ENCODE measurements around the gene C4orf50.

The C4orf50 gene

DNA sequence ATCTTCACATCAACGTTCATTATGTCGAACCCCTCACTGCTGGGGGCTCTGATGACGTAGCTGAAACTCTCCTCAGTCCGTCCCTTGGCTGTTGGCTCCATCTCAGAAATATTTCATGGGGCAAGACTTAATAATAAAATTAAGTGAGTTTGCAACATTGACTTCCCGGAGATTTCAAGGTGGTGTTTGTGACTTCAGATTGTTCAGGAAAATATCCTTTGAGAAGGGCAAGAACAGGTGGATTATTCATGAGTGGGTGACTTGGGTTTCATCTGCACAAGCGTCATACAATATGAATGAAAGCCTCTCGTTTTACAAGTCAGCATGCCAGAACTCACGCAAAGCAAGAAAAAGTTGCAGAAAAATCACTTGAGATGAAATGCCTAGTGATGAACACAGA lies at the start of gene C4orf50:
TSS of gene C4orf50 (minus strand) at position 101 of the 400 bp plus-strand sequence.
- Histone ChIP-seq H3K27me3 (ENCODE audit: control insufficient read depth, insufficient read depth, low read length) (no peaks in the 10 kb centered on the region), H3K9ac (ENCODE audit: low read length) (no peak within 1 kb of the TSS), H3K9me3 (ENCODE audit: control insufficient read depth, low read length) (no peaks in the 10 kb centered on the region), H3K4me1 (ENCODE audit: control insufficient read depth, insufficient read depth, low read length) (no peaks in the 10 kb centered on the region), H3K4me3 (ENCODE audit: low read length) (no peak within 1 kb of the TSS), H3K36me3 (ENCODE audit: control insufficient read depth, insufficient read depth, low read length) (no peaks in the 10 kb centered on the region)

DNA sequence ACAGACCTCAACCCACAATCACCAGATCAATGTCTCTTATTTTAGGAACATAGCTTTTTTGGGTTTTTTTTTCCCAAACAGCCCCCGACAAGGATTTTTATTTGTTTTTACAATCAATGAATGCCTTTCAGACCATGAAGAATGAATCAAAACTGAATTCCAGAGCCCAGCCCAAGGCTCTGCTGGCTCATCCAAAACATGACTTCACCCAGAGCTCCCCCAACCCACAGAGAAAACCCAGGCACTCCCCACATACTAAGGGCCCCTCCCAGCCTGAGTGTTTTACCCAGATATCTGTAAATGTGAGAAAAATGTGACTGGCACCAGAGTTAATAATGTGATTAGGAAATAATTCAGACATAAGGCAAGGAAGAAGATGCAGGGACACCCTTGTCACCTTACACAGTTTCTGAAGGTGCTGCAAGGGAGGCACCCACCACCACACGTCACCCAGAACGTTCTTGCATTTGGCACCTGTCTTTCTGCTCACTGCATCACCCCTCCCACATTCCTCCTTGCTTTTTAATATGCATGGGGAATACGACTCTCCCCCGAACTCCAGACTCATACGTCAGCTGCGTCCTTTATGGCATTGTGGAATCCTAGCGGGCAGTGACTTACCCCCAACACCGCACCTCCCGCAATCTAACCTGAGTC lies 47.8 kb upstream of the C4orf50 start:
- H3K4me1 ChIP-seq (ENCODE audit: control insufficient read depth, insufficient read depth, low read length) = no peaks in the 10 kb centered on the region
- H3K4me3 ChIP-seq (ENCODE audit: low read length) = no peak overlapping the region
- no peak overlapping the region for H3K9ac ChIP-seq (ENCODE audit: low read length)
- no peaks in the 10 kb centered on the region for H3K9me3 ChIP-seq (ENCODE audit: control insufficient read depth, low read length)
- H3K36me3 ChIP-seq (ENCODE audit: control insufficient read depth, insufficient read depth, low read length) = no peaks in the 10 kb centered on the region
- no peaks in the 10 kb centered on the region for H3K27me3 ChIP-seq (ENCODE audit: control insufficient read depth, insufficient read depth, low read length)

DNA sequence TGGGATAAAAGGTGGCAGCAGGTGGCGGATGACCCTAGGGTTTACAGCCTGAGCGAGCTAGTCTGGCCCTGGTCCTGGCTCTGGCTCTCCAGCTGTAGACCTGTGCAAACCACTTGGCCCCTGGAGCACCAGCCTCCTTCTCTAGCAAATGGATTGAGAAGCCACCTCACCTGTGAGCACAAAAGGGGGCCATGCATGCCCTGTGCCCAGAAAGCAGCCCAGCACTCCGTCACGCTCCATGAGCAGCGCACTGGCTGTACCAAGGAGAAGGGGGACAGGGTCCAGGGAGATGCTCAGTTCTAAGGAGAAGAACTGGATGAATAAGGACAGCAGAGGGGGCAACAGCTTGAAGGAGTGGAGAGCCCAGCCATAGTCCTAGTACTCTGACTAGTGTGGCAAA lies 46.9 kb upstream of the C4orf50 start:
- no peaks in the 10 kb centered on the region for H3K27me3 ChIP-seq (ENCODE audit: control insufficient read depth, insufficient read depth, low read length)
- H3K9me3 ChIP-seq (ENCODE audit: control insufficient read depth, low read length) = peaks cover 3% of the 10 kb centered on the region
- no peak overlapping the region for H3K4me3 ChIP-seq (ENCODE audit: low read length)
- no peak overlapping the region for H3K9ac ChIP-seq (ENCODE audit: low read length)
- H3K36me3 ChIP-seq (ENCODE audit: control insufficient read depth, insufficient read depth, low read length) = no peaks in the 10 kb centered on the region
- H3K4me1 ChIP-seq (ENCODE audit: control insufficient read depth, insufficient read depth, low read length) = no peaks in the 10 kb centered on the region

DNA sequence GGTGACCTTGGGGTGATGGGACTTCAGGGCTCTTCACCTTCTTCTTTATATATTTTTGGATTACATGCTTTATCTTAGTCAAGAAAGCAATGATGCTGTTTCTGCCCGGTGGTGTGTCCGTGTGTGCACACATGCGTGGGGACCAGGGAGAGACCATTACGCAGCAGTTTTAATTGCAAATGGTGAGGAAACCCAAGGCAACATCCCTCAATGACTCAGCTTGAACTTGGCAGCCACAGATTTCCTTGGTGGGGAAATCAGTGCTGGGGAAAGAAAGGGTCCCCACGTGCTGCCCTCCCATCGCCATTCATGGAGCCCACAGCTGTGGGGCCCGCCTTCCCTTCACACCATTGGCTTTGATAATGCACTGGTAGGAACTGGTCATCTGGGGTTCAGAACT lies 46.2 kb upstream of the C4orf50 start:
- no peak overlapping the region for H3K9ac ChIP-seq (ENCODE audit: low read length)
- peaks cover 4% of the 10 kb centered on the region for H3K9me3 ChIP-seq (ENCODE audit: control insufficient read depth, low read length)
- no peaks in the 10 kb centered on the region for H3K36me3 ChIP-seq (ENCODE audit: control insufficient read depth, insufficient read depth, low read length)
- H3K27me3 ChIP-seq (ENCODE audit: control insufficient read depth, insufficient read depth, low read length) = no peaks in the 10 kb centered on the region
- H3K4me1 ChIP-seq (ENCODE audit: control insufficient read depth, insufficient read depth, low read length) = no peaks in the 10 kb centered on the region
- H3K4me3 ChIP-seq (ENCODE audit: low read length) = no peak overlapping the region

DNA sequence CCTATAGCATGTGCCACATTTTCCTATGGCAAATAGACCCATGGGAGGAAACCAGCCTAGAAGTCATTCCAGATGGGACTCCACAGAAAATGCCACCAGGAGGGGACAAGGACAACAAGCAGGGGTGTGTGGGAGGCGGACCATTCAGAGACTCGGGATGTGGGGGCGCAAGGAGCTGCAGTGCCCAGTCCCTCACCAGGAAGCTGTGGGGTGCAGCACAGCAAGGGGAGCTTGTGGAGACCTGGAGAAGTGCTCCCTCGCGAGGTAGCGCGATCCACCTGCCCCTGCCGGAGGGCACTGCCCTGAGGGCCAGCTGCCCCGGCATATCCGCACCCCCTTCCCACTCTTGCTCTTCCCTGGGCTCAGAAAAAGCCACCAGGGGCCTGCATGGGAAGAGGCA lies 45.5 kb upstream of the C4orf50 start:
- Histone ChIP-seq H3K27me3 (ENCODE audit: control insufficient read depth, insufficient read depth, low read length) (no peaks in the 10 kb centered on the region), H3K9ac (ENCODE audit: low read length) (no peak overlapping the region), H3K9me3 (ENCODE audit: control insufficient read depth, low read length) (peaks cover 10% of the 10 kb centered on the region), H3K4me1 (ENCODE audit: control insufficient read depth, insufficient read depth, low read length) (no peaks in the 10 kb centered on the region), H3K36me3 (ENCODE audit: control insufficient read depth, insufficient read depth, low read length) (no peaks in the 10 kb centered on the region), H3K4me3 (ENCODE audit: low read length) (no peak overlapping the region)

DNA sequence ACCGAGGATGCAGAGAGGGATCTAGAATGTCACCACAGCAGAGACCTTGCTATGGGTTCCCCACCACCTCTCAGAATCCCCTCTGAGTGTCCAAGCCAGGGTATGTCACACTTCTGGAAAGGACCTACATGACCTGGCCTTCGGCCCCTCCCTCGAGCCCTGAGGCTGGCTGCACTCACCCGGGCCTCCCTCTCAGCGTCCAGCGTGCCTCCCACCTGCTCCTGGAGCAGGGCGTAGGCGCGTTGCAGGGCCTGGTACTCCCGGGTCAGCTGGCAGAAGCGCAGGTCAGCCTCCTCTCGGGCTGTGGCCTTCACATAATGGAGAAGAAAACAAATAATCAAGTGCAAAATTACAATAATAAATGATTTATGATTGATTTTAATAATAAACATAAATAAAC lies 43.9 kb upstream of the C4orf50 start:
- H3K9ac ChIP-seq (ENCODE audit: low read length) = no peak overlapping the region
- no peaks in the 10 kb centered on the region for H3K27me3 ChIP-seq (ENCODE audit: control insufficient read depth, insufficient read depth, low read length)
- H3K4me1 ChIP-seq (ENCODE audit: control insufficient read depth, insufficient read depth, low read length) = no peaks in the 10 kb centered on the region
- no peak overlapping the region for H3K4me3 ChIP-seq (ENCODE audit: low read length)
- peaks cover 16% of the 10 kb centered on the region for H3K9me3 ChIP-seq (ENCODE audit: control insufficient read depth, low read length)
- H3K36me3 ChIP-seq (ENCODE audit: control insufficient read depth, insufficient read depth, low read length) = no peaks in the 10 kb centered on the region

DNA sequence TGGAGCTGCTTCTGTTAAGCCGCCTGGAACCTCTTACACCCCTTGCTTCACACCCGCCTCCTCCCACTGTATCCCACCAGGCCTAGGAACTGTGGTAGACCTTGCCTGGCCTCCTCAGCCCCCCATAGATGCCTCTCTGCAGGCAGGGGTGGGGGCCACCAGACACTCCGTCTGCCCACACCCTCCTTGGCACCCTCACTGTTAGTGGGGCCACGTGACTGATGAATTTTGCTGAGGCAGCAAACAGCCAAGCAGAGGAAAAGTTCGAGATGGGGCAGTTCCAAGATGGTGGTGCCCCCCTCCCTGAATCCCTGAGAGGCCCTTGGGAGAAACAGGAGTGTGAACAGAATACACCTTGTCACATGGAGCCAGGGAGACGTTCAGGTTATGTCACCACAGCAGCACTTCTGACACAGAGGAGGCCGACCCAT lies 41.2 kb upstream of the C4orf50 start:
- no peaks in the 10 kb centered on the region for H3K4me1 ChIP-seq (ENCODE audit: control insufficient read depth, insufficient read depth, low read length)
- H3K9me3 ChIP-seq (ENCODE audit: control insufficient read depth, low read length) = peaks cover 16% of the 10 kb centered on the region
- no peak overlapping the region for H3K4me3 ChIP-seq (ENCODE audit: low read length)
- no peaks in the 10 kb centered on the region for H3K36me3 ChIP-seq (ENCODE audit: control insufficient read depth, insufficient read depth, low read length)
- H3K9ac ChIP-seq (ENCODE audit: low read length) = no peak overlapping the region
- no peaks in the 10 kb centered on the region for H3K27me3 ChIP-seq (ENCODE audit: control insufficient read depth, insufficient read depth, low read length)

DNA sequence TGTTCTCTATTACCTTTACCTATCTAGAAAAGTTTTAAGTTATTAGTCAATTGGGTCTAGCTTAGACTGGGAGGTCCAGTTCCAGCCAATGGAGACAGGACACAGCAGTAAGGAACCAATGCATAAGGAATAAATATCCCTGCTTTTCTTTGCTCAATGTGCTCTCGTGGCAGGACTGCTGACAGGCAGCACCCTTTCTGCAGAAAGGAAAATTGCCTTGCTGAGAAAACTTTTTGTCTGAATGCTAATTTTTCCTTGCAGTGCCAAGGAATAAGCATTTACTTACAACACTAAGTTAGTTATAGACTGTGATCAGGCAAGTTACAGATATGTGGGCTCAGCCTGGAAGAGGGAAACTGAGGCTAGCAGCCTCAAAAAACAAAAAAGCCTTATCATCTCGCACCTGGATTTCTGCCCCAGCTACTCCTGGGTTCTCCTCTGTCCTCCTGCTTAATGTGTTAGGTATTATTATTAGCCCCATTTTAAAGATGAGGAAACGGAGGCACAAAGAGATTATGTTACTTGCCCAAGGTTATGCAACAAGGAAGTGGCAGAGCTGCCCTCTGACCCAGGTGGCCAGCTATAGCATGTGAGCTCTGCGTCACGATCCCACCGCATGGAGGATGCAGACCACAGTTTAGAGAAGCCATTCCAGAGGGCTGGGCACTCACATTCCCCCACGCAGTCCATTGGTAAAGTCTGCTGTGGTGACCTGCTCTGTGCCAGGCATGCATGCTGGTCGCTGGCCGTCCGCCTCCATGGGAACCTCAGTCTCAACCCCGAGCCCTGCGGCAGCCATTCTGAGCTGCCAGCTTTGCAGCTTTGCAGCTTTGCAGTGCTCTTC lies 40.5 kb upstream of the C4orf50 start:
- Histone ChIP-seq H3K9me3 (ENCODE audit: control insufficient read depth, low read length) (peaks cover 16% of the 10 kb centered on the region), H3K36me3 (ENCODE audit: control insufficient read depth, insufficient read depth, low read length) (no peaks in the 10 kb centered on the region), H3K27me3 (ENCODE audit: control insufficient read depth, insufficient read depth, low read length) (no peaks in the 10 kb centered on the region), H3K9ac (ENCODE audit: low read length) (no peak overlapping the region), H3K4me1 (ENCODE audit: control insufficient read depth, insufficient read depth, low read length) (no peaks in the 10 kb centered on the region), H3K4me3 (ENCODE audit: low read length) (no peak overlapping the region)

DNA sequence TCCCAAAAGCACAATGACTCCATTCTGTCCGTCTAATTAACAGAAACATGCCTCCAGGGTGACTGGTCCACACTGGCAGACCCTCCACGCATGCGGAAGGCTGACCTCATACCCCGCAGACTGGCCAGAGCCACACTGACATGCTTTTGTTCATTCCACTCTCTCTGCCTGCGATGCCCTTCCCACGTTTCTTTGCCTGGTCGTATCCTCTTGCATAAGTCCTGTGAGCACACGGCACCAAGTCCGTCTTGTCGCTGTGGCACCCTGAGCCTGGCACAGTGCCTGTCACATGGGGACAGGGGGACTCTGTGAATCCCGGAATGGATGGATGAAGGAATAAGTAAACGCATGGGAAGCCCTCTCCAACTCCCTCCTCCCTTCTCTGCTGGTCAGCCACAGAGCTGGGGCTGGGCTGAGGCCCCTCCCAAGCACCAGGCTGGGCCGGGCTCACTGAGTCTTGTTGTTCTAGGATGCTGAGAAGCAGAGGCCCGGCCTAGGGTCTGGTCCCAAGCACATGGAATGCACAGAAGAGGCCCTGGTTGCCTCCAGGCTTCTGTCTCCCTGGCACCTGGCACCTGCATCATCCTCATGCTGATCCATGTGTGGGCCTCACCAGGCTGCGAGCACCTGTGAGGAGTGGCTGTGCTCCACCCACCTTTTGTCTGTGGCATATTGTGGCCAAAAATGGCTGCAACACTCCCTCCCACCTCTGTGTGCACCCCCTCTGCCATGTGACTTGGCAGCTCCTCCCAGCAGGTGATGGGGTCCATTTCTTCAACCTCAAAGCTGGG lies 38.9 kb upstream of the C4orf50 start:
- Histone ChIP-seq H3K9me3 (ENCODE audit: control insufficient read depth, low read length) (peaks cover 16% of the 10 kb centered on the region), H3K4me1 (ENCODE audit: control insufficient read depth, insufficient read depth, low read length) (no peaks in the 10 kb centered on the region), H3K36me3 (ENCODE audit: control insufficient read depth, insufficient read depth, low read length) (no peaks in the 10 kb centered on the region), H3K4me3 (ENCODE audit: low read length) (no peak overlapping the region), H3K27me3 (ENCODE audit: control insufficient read depth, insufficient read depth, low read length) (no peaks in the 10 kb centered on the region), H3K9ac (ENCODE audit: low read length) (no peak overlapping the region)

DNA sequence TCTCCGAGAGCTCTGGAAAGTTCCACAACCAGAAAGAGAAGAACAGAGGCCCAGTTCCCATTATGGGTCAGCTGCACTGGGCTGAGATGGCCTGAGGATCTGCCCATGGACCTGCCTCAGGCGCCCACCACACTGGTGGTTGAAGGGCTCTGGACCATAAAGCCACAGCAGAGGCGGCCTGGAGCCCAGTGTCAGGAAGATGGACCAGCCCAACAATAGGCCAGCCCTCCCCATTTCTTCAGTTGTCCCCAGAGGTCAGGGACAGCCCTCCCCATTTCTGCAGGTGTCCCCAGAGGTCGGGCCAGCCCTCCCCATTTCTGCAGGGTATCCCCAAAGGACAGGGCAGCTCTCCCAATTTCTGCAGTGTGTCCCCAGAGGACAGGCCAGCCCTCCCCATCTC lies 37.2 kb upstream of the C4orf50 start:
- Histone ChIP-seq H3K27me3 (ENCODE audit: control insufficient read depth, insufficient read depth, low read length) (no peaks in the 10 kb centered on the region), H3K9me3 (ENCODE audit: control insufficient read depth, low read length) (peaks cover 16% of the 10 kb centered on the region), H3K36me3 (ENCODE audit: control insufficient read depth, insufficient read depth, low read length) (no peaks in the 10 kb centered on the region), H3K9ac (ENCODE audit: low read length) (no peak overlapping the region), H3K4me3 (ENCODE audit: low read length) (no peak overlapping the region), H3K4me1 (ENCODE audit: control insufficient read depth, insufficient read depth, low read length) (no peaks in the 10 kb centered on the region)

DNA sequence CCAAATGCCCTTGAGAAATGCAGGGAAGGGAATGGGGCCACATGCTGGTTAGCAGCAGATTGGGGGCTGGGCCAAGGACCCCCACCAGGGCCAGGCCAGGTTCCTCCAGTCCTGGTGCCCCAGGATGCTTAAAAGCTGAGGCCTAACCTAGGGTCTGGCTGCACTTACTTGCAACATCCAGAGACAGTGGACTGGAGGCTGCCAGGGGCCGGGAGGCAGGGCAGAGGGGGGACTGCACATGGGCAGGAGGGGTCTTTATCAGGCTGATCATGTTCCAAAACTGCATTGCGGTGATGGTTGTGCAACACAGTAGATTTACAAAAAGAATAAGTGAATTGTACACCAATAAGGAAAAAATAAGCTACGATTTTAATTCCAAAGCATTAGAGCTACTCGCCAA lies 36.8 kb upstream of the C4orf50 start:
- no peaks in the 10 kb centered on the region for H3K4me1 ChIP-seq (ENCODE audit: control insufficient read depth, insufficient read depth, low read length)
- H3K27me3 ChIP-seq (ENCODE audit: control insufficient read depth, insufficient read depth, low read length) = no peaks in the 10 kb centered on the region
- no peak overlapping the region for H3K4me3 ChIP-seq (ENCODE audit: low read length)
- peaks cover 12% of the 10 kb centered on the region for H3K9me3 ChIP-seq (ENCODE audit: control insufficient read depth, low read length)
- H3K36me3 ChIP-seq (ENCODE audit: control insufficient read depth, insufficient read depth, low read length) = no peaks in the 10 kb centered on the region
- H3K9ac ChIP-seq (ENCODE audit: low read length) = no peak overlapping the region
